HT1080 (cell line): ENCODE results near the gene FH. TPM values are rescaled to one million over a fixed set of nuclear protein-coding genes. Genes with fewer than 3 reads are reported as not detected.
A peak's percentile ranks its signal among the peaks of the same experiment; 100 is the strongest.

Experiments
- DNase-seq: peaks from one replicate; pipeline ENCODE4 v3.0.0-alpha.2; 2015; ENCODE audit warnings: low read depth
- polyA plus RNA-seq, 2 experiments: library from polyadenylated mRNA; depleted of rRNA; stranded (reverse); fragments of >200 nt; gene quantifications; 2 replicates each; pipeline ENCODE4 v1.2.3, GENCODE V29; 2015
- total RNA-seq: library from RNA; depleted of rRNA; stranded (reverse); fragments of >200 nt; shearing (Covaris generic); gene quantifications from 2 replicates; pipeline ENCODE4 v1.2.3, GENCODE V29; 2014; rRNA removed

FH gene
- 97.8 and 101 TPM in 2 replicates for total RNA-seq
- 90.6 and 97.2 TPM in 2 replicates for polyA plus RNA-seq (2015; cell fraction: cytosol; rRNA removed)
- 106 and 112 TPM in 2 replicates for polyA plus RNA-seq (2015; cell fraction: nucleus; rRNA removed)

GRCh38 chr1:241519308-241520079 lies at the start of gene FH:
TSS of gene FH (minus strand) at chr1:241519755. CDS start at chr1:241519722, 33 bp downstream.
- DNase-seq, result peak; percentile 99

DNA sequence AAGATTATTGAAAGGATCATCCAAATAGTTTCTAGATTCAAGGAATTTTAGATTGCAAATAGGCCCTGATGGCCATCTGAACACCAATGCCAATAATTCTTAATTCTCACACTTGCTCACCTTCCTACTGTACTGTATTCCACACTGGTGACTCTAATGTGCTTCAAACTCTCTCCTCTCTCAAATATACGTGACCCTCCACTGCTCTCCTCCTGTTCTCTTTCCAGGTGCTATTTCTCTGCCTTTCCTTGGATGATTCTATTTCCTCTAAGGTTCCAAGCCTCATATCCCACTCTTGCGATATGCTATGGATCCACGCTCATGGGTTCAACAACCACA lies 41.3 kb upstream of the FH start:
- DNase-seq, result no peak

- DNase-seq, result no peak
These were observed 40.7 kb upstream of the FH start for GRCh38 chr1:241560146-241560848.

DNA sequence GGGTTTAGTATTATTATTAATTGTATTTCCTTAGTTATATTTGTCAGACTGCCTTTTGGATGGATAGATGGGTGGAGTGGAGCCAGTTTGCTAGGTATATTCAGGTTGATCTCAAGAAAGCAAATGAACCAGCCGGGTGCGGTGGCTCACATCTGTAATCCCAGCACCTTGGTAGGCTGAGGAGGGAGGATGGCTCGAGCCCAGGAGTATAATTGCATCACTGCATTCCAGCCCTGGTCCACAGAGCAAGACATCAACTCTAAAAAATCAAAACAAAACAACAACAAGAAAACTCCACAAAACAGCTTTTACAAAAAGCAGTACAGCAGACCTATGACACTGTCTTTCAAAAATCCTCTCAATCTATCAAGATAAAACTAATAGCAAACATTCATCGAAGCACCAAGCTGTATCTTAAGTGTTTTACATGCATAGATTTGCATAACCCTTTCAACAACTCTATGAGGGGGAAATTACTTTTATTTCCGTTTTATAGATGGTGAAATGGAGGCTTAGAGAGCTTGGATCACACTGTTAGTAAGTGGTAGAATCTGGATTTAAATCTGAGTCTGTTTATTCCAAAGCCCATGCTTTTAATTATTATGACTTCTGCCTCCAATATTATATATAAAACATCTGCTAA lies 38.1 kb upstream of the FH start:
- no peak for DNase-seq

GRCh38 chr1:241557031-241557430 lies 37.5 kb upstream of the FH start:
- DNase-seq, result no peak

DNA sequence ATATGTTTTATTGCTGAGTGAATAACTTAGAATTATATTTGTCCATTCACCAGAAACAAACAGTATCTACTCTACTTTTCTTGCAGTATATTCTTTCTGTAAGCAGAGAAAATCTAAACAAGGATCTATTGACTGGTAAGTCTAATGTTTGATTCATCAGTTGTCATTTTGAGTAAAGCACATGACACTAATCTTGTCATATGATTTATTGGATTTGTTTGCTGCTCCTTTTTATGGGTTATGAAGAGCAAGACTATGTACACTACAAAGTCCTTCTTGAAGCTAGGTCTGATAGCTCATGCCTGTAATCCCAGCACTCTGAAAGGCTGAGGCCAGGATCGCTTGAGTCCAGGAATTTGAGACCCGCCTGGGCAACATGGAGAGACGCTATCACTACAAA lies 36.0 kb upstream of the FH start:
- DNase-seq, result no peak

DNA sequence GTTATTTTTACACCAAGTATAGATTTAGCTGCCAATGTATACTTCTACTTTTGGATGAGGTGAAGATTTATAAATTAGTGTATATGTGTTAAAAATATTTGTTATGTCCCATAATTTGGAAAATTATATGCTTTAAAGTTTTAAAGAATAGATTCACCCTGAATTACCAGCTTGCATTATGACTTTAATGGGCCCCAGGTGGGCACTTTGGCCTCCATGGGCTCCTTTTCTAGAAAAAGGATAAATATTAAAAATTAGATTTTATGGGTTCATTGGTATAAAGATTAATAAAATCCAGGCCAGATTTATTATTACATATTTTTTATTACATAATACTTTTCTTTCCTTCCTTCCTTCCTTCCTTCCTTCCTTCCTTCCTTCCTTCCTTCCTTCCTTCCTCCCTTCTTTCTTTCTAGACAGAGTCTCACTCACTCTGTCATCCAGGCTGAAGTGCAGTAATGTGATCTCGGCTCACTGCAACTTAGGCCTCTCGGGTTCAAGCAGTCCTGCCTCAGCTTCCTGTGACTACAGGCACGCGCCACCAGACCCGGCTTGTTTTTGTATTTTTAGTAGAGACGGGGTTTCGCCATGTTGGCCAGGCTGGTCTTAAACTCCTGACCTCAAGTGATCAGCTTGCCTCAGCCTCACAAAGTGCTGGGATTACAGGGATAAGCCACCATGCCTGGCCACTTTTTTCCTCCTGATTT lies 34.5 kb upstream of the FH start:
- no peak for DNase-seq

GRCh38 chr1:241551759-241552638 lies 32.4 kb upstream of the FH start:
- no peak for DNase-seq

DNA sequence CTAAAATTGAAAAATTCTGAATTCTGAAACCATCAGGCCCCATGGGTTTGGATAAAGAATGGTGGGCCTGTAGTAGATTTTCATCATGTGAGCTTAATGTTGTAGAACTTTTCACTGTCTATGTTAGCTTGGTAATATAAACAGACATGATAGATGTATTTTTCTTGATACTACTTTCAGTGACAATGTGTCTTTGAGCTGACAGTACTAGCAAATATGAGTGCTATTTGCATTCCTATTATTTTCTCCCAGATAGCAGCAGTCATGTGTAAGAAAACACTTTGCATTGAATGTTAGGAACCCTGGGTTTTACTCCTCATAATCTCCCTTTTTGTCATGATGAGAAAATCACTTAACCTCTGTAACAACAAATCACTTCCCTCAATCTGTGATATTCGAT lies 30.8 kb upstream of the FH start:
- DNase-seq, result no peak

GRCh38 chr1:241548008-241548407 lies 28.5 kb upstream of the FH start:
- DNase-seq, result no peak

DNA sequence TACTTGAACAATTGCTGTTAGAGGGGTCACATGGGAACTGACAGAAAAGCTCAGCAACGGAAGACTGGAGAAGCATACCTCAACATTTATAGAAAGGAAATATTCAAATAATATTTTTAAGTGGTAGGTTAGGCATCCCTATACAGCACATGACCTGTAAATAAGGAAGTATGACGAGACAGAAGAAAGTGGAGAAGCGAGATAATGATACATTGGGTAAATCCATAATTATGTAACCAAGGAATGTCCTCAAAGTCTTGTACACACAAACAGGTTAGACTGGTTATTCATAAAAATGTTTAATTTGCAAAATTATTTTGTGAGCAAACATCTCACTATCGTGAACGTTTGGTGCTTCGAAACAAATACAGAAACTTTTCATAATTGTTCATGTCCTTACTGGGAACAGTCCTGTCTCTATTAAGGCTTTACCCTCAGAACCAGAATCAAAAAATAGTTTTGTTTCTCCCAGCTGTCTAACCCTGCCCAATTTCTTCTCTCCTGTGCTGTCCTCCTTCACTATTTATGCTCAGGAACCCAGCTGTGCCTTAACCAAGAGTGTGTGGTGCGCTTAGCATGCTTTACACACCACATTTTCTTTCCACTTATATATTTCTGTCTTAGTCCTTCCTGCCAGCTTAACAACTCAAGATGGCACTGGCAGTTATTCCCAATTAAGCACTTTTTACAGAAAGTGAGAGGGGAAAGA lies 22.8 kb upstream of the FH start:
- no peak for DNase-seq

DNA sequence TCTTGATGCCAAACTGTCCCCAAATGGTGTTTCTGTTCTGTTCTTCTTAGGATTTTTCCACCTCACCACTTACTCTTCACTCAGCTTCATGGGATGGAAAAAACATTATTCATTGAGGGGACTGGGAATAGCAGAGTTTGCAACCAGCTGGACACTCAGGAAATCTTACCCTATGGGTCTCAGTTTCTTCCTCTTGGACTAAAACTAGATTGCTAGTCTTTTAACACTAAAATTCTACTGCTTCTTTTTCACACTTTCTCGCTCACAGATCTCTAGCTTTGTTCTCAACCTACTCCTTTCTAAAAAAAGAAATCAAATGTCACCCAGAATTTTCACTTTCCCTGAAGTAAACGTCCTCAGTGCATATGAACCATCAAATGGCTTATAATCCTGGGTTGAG lies 17.4 kb upstream of the FH start:
- no peak for DNase-seq

GRCh38 chr1:241536304-241536703 lies 16.7 kb upstream of the FH start:
- DNase-seq, result no peak

DNA sequence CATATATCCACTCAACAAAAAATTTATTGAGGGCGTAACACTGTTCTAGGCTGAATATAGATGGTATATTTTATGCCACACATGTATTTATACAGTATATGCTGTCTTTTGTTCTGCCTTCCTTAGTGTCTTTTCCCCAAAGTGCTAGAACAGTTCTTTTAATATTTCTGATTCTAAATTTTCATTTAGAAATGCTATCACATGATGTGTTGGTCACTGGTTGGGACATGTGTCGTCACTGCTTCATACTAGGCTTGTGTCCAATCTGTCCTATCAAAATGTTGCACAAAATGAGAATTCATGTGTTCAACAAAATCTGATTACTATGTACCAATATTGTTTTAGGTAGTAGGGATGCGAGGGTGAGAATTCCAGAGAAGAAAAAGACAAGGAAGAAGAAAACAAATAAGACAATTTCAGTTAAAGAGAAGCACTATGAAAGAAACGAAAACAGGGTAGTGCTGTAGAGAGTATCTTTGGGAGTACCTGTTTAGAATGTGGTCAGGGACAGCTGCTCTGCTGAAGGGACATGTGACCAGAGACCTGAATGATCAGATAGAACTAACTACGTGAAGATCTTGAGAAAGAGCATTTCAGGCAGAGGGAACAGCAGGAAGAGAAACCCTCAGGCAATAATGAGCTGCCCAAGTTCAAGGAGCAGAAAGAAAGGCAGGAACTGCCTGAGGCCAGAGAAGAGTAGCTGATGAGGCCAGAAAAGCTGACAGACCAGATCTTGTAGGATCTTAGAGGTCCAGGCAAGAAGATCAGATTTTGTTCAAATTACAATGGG lies 14.0 kb upstream of the FH start:
- no peak for DNase-seq

DNA sequence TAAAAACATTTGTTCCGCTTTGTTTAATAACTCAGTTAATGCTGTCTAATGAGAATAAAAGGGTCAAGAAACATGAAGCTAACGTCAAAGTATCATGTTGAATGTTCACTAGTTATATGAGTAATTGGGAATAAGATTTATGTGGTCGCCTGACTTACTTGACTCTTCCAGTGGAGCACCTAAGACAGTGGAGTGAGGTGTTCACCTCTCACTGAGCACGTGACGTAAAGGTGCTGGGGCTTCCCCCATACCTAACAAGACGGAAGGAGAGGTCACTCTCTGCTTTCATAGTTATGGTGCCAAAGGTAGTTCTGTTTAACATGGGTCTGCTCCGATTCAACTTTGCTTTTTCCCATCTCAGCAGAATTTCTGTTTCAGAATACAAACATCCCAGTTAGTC lies 13.3 kb upstream of the FH start:
- no peak for DNase-seq

DNA sequence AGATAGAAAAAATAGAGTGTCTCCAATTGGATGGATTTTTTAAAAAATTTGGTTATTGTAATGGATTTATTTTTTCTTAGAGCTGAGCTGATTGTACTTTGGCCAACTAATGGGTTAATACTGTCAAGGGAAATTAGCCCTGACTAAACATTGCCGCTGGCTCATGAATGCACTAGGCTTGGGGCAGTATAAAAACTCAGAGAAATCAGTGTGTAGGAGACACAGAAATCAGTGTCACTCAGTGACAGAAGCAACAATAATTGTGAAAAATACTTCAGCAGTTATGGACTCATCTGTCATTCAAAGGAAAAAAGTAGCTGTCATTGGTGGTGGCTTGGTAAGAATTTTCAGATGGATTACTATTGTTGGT lies 12.6 kb upstream of the FH start, which contains the start of gene KMO:
Gene KMO, plus strand, starts transcription at position 217 of the 370 bp plus-strand sequence. Its CDS starts 67 bp downstream, at position 284.
- DNase-seq, result peak; percentile 5

DNA sequence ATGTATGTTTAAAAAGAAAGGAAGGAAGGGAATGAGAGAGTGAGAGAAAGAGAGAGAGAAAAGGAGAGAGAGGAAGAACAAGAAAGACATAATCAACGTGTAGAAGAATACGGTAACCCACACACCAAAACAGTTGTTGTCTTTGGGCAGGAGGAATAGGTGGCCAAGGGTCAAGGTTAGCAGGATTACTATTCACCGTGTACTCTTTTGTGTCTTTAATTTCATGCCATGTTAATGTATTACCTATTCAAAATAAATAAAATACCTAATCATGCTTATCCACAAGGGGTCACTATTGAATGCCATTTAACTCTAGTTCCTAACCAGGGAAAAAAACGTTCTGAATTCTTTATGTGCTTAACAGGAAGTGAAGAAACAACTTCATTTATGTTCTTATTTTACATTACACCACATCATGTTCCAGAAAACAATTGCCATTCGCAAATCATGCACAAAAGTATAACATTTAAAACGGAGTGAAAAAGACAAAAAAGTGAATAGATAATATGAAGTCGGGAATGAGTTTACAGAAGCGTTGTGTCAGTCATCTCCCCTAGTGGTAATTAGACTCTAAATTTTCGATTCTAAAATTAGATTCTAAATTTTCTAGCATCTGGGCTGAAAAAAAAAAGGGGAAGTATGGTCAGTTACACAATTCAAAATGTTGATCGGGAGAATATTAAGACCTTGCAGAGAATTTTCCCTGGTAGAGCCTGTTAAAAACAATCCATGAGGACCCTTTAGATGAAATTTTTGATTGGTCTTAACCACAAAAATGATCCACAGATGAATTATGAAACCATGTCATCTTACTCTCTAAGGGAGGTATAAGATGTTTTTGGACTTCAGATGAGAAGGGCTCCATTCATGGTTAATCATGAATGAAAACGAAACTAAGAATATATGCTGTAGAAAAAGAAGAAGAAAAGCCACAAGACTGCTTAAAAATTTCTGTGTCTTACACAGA lies 11.9 kb upstream of the FH start:
- peak; percentile 77 for DNase-seq

DNA sequence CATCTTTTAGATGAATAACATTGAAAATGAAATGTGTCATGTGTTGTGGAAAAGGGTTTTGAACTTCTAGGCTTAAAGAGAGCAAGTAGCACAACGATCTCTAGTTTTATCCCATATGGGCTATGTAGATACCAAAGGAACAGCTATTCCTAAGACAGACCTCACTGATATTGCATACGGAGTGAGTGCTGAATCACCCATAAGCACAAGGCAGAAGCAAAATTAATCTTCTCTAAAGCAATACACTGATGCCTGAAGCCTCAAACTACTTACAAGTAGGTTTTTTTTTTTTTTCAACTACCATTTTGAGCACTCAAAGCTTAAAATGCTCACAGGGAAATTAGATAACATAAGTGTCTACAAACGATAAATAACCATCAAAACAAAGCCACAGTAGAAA lies 7.6 kb upstream of the FH start:
- DNase-seq, result no peak
